GM23338 (cell line): ENCODE results near the gene HAUS2. TPM values are rescaled to one million over a fixed set of nuclear protein-coding genes. Genes with fewer than 3 reads are reported as not detected.

Source experiments
- ATAC-seq: fragments of 200-7000 bp; cut with Tn5 transposase; 3 replicates; pipeline ENCODE4 v1.9.1; 2020
- DNase-seq: peaks from one replicate; pipeline ENCODE4 v3.0.0-alpha.2; 2015; ENCODE audit warnings: low spot score
- H2AFZ ChIP-seq: fragments of 200-600 bp; sonication (generic); 2 replicates; pipeline ENCODE4 v1.8.0; 2016; ENCODE audit warnings: antibody characterized with exemption, mild to moderate bottlenecking, moderate library complexity
- H3F3A ChIP-seq: fragments of 200-600 bp; sonication (generic); replicated peaks from 2 replicates; pipeline ENCODE4 v1.8.0; 2017; ENCODE audit warnings: antibody characterized with exemption, mixed run types, low read depth
- H3K27ac ChIP-seq: fragments of 200-600 bp; sonication (generic); 2 replicates; pipeline ENCODE4 v1.6.1; 2016; ENCODE audit warnings: low read depth
- H3K27me3 ChIP-seq: fragments of 200-600 bp; sonication (generic); 2 replicates; pipeline ENCODE4 v1.8.0; 2016; ENCODE audit warnings: mild to moderate bottlenecking, mixed run types, moderate library complexity; ENCODE audit not compliant: insufficient read depth
- H3K36me3 ChIP-seq: fragments of 200-600 bp; sonication (generic); 2 replicates; pipeline ENCODE4 v1.8.0; 2016; ENCODE audit warnings: mild to moderate bottlenecking; ENCODE audit not compliant: insufficient read depth
- H3K4me1 ChIP-seq: fragments of 200-600 bp; sonication (generic); 2 replicates; pipeline ENCODE4 v1.8.0; 2016; ENCODE audit warnings: mild to moderate bottlenecking, moderate library complexity; ENCODE audit not compliant: insufficient read depth
- H3K4me2 ChIP-seq: fragments of 200-600 bp; sonication (generic); 2 replicates; pipeline ENCODE4 v1.7.1; 2017; ENCODE audit warnings: mixed run types
- H3K4me3 ChIP-seq: fragments of 200-600 bp; sonication (generic); 2 replicates; pipeline ENCODE4 v1.6.1; 2016; ENCODE audit warnings: mixed run types
- H3K79me2 ChIP-seq: fragments of 200-600 bp; sonication (generic); replicated peaks from 2 replicates; pipeline ENCODE4 v1.8.0; 2017; ENCODE audit warnings: mild to moderate bottlenecking; ENCODE audit not compliant: insufficient read depth
- H3K9me2 ChIP-seq: fragments of 200-600 bp; sonication (generic); 2 replicates; pipeline ENCODE4 v1.8.0; 2017; ENCODE audit not compliant: insufficient read depth
- H4K20me1 ChIP-seq: fragments of 200-600 bp; sonication (generic); replicated peaks from 2 replicates; pipeline ENCODE4 v1.8.0; 2017; ENCODE audit warnings: mild to moderate bottlenecking; ENCODE audit not compliant: insufficient read depth
- H3K27ac Mint-ChIP-seq: 2 replicates; pipeline ENCODE4 v1.8.0; 2020; ENCODE audit warnings: inconsistent platforms, mild to moderate bottlenecking, moderate library complexity, mixed read lengths
- H3K27me3 Mint-ChIP-seq: 3 replicates; pipeline ENCODE4 v1.8.0; 2022; ENCODE audit warnings: low read depth, mild to moderate bottlenecking, moderate library complexity, mixed read lengths, inconsistent platforms; ENCODE audit not compliant: insufficient read depth, poor library complexity
- H3K36me3 Mint-ChIP-seq: 3 replicates; pipeline ENCODE4 v1.8.0; 2021; ENCODE audit warnings: low read depth, mild to moderate bottlenecking, inconsistent platforms, moderate library complexity, mixed read lengths
- H3K4me1 Mint-ChIP-seq: 3 replicates; pipeline ENCODE4 v1.8.0; 2020; ENCODE audit warnings: mild to moderate bottlenecking, inconsistent platforms, mixed read lengths
- H3K4me3 Mint-ChIP-seq: 3 replicates; pipeline ENCODE4 v1.8.0; 2021; ENCODE audit warnings: moderate library complexity, mild to moderate bottlenecking, inconsistent platforms, mixed read lengths
- H3K9me3 Mint-ChIP-seq: 3 replicates; pipeline ENCODE4 v1.8.0; 2020; ENCODE audit warnings: moderate library complexity, mild to moderate bottlenecking, inconsistent platforms, mixed read lengths
- CREB1 ChIP-seq: fragments of 250-450 bp; sonication (Bioruptor Pico); IDR thresholded peaks from 2 replicates; pipeline ENCODE4 v1.5.0; 2020; ENCODE audit warnings: low read depth, mild to moderate bottlenecking, moderate library complexity
- ETS1 ChIP-seq: IDR thresholded peaks from 2 replicates; pipeline ENCODE4 v1.6.1; 2016; ENCODE audit warnings: antibody characterized with exemption
- EZH2 ChIP-seq: fragments of 200-600 bp; sonication (generic); IDR thresholded peaks from one replicate; pipeline ENCODE4 v1.8.0; 2017; ENCODE audit warnings: antibody characterized with exemption, mild to moderate bottlenecking, low read depth; ENCODE audit not compliant: unreplicated experiment
- EZH2phosphoT487 ChIP-seq: fragments of 200-600 bp; sonication (generic); IDR thresholded peaks from one replicate; pipeline ENCODE4 v1.8.1; 2018; ENCODE audit warnings: antibody characterized with exemption; ENCODE audit not compliant: unreplicated experiment
- JUNB ChIP-seq: IDR thresholded peaks from one replicate; pipeline ENCODE4 v1.6.1; 2016; ENCODE audit warnings: antibody characterized with exemption; ENCODE audit not compliant: unreplicated experiment
- NANOG ChIP-seq: IDR thresholded peaks from 2 replicates; pipeline ENCODE4 v1.6.1; 2016; ENCODE audit warnings: antibody characterized with exemption, borderline replicate concordance
- POLR2AphosphoS5 ChIP-seq: IDR thresholded peaks from 2 replicates; pipeline ENCODE4 v1.6.1; 2016; ENCODE audit warnings: antibody characterized with exemption, low read depth
- REST ChIP-seq: IDR thresholded peaks from one replicate; pipeline ENCODE4 v1.6.1; 2018; ENCODE audit warnings: antibody characterized with exemption; ENCODE audit not compliant: unreplicated experiment
- STAT1 ChIP-seq: IDR thresholded peaks from one replicate; pipeline ENCODE4 v1.6.1; 2016; ENCODE audit warnings: antibody characterized with exemption; ENCODE audit not compliant: unreplicated experiment
- ZNF114 ChIP-seq: fragments of 250-450 bp; sonication (Bioruptor Pico); IDR thresholded peaks from 2 replicates; pipeline ENCODE4 v1.5.0; 2020; ENCODE audit warnings: mild to moderate bottlenecking, moderate library complexity
- ZNF331 ChIP-seq: fragments of 250-450 bp; sonication (Bioruptor Pico); IDR thresholded peaks from 2 replicates; pipeline ENCODE4 v1.5.0; 2020; ENCODE audit warnings: low read depth, mild to moderate bottlenecking, moderate library complexity
- ZNF462 ChIP-seq: fragments of 250-450 bp; sonication (Bioruptor Pico); IDR thresholded peaks from 2 replicates; pipeline ENCODE4 v1.5.0; 2020; ENCODE audit warnings: mild to moderate bottlenecking, moderate library complexity
- polyA plus RNA-seq: library from polyadenylated mRNA; unstranded; fragments of >200 nt; fragmentation: Nextera tagmentation; extraction: Ambion mirVana; gene quantifications from 2 replicates; pipeline ENCODE4 v1.2.1, GENCODE V29; 2016
- total RNA-seq: library from RNA; depleted of rRNA; stranded (reverse); fragments of >200 nt; shearing (Covaris generic); gene quantifications from 2 replicates; pipeline ENCODE4 v1.2.3, GENCODE V29; 2014
- TF ChIP-seq, protein P1 (sequence below), 2 experiments: fragments of 200-600 bp in 1 of 2; sonication (generic) in 1 of 2; conservative IDR thresholded peaks; 2 replicates each; pipeline versions ENCODE4 v1.5.1 to v1.6.1; 2016 to 2017; ENCODE audit warnings: antibody characterized with exemption in 2 of 2, low read depth in 2 of 2, mild to moderate bottlenecking in 2 of 2, moderate library complexity in 1 of 2

Gene HAUS2
- total and polyA plus RNA-seq, 2 experiments from 2014 or later: 30.9 to 32.7 TPM

DNA sequence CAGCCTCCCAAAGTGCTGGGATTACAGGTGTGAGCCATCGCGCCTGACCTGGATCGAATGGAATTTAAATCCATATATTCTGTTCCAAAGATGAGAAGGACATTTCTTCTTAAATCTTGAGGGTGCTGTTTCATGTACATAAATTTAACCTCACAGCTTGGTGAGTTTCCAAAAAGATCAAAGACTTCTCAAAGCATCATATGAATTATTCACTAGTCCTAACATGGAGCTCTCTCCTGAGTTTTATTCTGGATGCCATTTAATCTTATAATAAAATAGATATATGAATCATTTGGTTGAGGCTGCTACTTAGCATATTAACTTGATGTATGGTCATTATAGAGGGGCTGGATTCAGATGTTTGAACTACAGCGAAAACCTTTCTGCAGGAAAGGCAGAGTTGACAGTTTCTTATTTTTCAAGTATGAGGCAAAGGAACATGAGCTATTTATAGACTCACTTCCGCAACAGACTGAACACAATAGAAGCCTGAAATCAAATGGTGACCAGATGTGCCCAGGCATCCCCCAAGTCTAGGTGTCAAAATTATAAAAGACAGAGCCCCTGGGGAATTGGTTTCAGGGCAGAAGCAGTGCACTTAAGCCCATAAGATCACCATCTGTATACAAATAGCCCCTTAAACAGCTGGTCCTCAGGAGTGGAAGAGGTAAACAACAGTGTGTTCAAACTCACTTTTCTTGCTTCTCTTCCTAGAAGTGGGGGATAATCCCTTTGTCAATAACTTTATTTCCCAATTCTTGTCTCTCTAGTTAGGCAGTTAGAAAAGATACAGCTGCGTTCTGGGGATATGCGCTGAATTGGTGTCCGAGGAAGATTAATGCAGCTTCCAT is 56.5 kb downstream of the HAUS2 start:
- no peak overlapping the region for H3K4me3 Mint-ChIP-seq
- no peaks in the 10 kb centered on the region; the same call in 1 of the 2 replicates for H4K20me1 ChIP-seq
- no peaks in the 10 kb centered on the region for H3K4me1 ChIP-seq
- no peak overlapping the region for H3K27ac ChIP-seq
- peaks cover 12% of the 10 kb centered on the region for H3K36me3 Mint-ChIP-seq
- no peak overlapping the region for H3K27ac Mint-ChIP-seq
- DNase-seq (no peak), ATAC-seq (no peak)
- peaks cover 12% of the 10 kb centered on the region; the same call in 2 of the 3 replicates for H3K9me3 Mint-ChIP-seq
- H2AFZ ChIP-seq: no peak overlapping the region
- no peak overlapping the region for H3K4me2 ChIP-seq
- H3K4me3 ChIP-seq: no peak overlapping the region
- H3K27me3 ChIP-seq: no peaks in the 10 kb centered on the region
- H3K9me2 ChIP-seq: no peaks in the 10 kb centered on the region; the same call in 1 of the 2 replicates
- peaks cover 2% of the 10 kb centered on the region; the same call in 1 of the 3 replicates for H3K4me1 Mint-ChIP-seq
- no peaks in the 10 kb centered on the region for H3K79me2 ChIP-seq
- no peaks in the 10 kb centered on the region for H3F3A ChIP-seq
- 0 out of 2 replicates have a peak, but pooled peaks cover 6% of the 10 kb centered on the region for H3K36me3 ChIP-seq
- peaks cover 1% of the 10 kb centered on the region for H3K27me3 Mint-ChIP-seq
- TF ChIP-seq REST (no peak), JUNB (no peak), ZNF114 (no peak), EZH2 (no peak), CREB1 (no peak), ZNF331 (CRISPR knock-in tag) (no peak), ZNF462 (CRISPR knock-in tag) (no peak), POLR2AphosphoS5 (no peak), EZH2phosphoT487 (no peak), NANOG (no peak), ETS1 (no peak), STAT1 (no peak)
- TF ChIP-seq, protein P1, sequence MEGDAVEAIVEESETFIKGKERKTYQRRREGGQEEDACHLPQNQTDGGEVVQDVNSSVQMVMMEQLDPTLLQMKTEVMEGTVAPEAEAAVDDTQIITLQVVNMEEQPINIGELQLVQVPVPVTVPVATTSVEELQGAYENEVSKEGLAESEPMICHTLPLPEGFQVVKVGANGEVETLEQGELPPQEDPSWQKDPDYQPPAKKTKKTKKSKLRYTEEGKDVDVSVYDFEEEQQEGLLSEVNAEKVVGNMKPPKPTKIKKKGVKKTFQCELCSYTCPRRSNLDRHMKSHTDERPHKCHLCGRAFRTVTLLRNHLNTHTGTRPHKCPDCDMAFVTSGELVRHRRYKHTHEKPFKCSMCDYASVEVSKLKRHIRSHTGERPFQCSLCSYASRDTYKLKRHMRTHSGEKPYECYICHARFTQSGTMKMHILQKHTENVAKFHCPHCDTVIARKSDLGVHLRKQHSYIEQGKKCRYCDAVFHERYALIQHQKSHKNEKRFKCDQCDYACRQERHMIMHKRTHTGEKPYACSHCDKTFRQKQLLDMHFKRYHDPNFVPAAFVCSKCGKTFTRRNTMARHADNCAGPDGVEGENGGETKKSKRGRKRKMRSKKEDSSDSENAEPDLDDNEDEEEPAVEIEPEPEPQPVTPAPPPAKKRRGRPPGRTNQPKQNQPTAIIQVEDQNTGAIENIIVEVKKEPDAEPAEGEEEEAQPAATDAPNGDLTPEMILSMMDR (conservative IDR thresholded peaks at IDR 0.05; ENCODE audit: low read depth in 2 of 2): no peak
